GM18505 (cell line): ENCODE results near the gene SLC2A13.

Experiments used
- ATAC-seq: cut with Tn5 transposase; IDR thresholded peaks from one replicate; pipeline ENCODE4 v1.9.1; 2021; ENCODE audit not compliant: unreplicated experiment
- POLR2A ChIP-seq: IDR thresholded peaks from 4 replicates; pipeline ENCODE4 v1.6.1; 2011; ENCODE audit warnings: borderline replicate concordance; ENCODE audit not compliant: insufficient read depth, insufficient read length; ENCODE audit errors: extremely low read depth

The SLC2A13 gene

DNA sequence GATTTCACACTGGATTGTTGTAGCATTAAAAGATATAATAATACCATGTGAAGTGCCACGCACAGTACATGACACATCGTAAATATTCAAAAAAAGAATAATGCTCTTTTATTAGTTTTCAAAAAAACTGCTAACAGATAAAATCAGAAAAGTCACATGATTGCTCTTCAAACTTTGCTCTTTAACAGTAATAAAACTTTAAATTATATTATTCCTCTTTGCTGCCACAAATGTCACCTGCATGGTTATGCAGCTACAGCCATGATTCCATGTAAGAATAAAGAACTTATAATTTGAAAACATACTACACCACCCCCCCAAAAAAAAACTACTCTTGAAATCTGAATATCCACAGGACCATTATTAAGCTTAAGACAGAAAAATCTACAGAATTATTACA lies 90.0 kb downstream of the SLC2A13 start:
- no peak for ATAC-seq
- no peak for TF ChIP-seq POLR2A

DNA sequence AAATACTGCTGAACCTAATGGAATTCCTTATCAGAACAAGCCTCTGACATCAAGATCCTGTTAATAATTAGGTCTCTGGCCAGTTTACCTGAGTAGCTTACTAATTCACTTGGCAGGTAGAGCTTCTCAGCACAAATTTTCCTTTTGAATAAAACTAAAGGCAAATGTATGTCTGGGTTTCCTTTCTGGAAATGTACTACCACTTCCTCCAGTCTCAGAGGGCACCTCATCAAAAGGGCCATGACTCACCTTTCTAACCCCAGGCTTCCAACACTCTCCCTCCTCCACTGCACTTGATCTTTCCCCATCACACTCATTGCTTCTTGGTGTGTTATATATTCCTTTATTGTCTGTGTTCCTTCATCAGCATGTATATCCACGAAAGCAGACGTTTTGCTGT lies 90.5 kb downstream of the SLC2A13 start:
- no peak for ATAC-seq
- no peak for TF ChIP-seq POLR2A

DNA sequence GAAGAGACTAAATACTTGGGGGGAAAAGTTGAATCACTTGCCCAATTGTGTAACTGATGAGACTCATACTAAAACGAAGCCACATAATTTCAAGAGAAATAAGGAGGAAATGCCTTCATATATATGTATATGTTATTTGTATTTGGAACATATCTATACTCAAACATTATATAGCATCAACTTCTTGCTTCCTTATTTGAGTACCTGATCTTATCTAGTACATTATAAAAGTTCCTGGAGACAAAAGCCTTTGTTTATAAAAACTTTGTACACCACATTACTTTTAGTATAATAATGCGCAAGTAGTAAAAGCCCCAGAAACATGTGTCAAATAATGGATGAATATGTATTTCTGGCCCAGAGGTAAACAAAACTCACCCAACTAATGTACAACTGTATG lies 92.0 kb downstream of the SLC2A13 start:
- TF ChIP-seq POLR2A: no peak
- no peak for ATAC-seq

DNA sequence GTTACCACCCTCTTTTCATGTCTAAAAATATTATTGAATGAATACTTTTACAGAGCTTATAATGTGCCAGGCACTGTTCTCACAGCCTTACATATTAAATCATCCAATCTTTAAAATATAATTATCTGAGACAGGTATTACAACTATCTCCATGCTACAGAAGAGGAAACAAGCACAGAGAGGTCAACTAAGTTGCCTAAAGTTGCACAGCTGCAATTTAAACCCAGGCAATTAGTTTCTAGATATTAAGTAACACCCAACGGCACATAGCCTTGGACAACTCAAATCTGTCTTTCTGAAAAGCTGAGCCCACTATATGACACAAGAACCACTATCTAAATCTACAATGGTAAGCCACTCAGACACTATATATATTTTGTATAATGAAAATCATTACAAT lies 92.6 kb downstream of the SLC2A13 start:
- no peak for TF ChIP-seq POLR2A
- ATAC-seq: no peak

DNA sequence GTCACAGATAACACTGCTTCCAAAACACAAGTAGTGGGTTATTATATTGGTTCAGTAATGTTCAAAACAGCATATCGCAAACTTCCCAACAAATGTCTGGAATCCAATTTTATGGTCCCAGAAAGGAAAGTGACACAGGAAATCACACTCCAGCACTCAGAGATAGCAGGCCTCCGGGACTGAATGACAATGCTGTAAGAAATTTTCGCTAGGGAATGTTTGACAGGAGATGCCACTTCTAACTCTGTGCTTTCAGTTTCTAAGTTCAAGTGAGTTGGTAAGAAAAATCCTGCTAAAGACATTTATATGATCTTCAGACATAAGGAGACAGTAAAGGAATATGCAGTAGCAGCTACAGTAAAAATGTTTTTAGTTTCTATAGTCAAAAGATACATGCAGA lies 93.2 kb downstream of the SLC2A13 start:
- ATAC-seq: no peak
- no peak for TF ChIP-seq POLR2A

DNA sequence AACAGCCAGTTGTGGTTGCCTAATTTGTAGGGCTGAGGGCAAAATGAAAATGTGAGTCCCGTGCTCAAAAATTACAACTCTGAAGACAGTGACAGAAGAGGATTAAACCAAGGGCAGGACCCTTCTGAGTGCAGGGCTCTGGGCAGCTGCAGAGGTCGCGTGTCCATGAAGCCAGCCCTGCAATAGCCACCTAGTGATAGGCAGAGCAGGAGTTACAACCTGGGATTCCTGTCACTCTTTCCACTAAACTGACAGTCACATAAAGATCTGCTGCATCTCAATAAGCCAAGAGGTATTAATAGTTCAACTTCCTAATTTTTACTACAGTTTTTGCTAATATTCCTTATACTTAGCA lies 94.1 kb downstream of the SLC2A13 start:
- ATAC-seq: peak; percentile 18
- TF ChIP-seq POLR2A: no peak

DNA sequence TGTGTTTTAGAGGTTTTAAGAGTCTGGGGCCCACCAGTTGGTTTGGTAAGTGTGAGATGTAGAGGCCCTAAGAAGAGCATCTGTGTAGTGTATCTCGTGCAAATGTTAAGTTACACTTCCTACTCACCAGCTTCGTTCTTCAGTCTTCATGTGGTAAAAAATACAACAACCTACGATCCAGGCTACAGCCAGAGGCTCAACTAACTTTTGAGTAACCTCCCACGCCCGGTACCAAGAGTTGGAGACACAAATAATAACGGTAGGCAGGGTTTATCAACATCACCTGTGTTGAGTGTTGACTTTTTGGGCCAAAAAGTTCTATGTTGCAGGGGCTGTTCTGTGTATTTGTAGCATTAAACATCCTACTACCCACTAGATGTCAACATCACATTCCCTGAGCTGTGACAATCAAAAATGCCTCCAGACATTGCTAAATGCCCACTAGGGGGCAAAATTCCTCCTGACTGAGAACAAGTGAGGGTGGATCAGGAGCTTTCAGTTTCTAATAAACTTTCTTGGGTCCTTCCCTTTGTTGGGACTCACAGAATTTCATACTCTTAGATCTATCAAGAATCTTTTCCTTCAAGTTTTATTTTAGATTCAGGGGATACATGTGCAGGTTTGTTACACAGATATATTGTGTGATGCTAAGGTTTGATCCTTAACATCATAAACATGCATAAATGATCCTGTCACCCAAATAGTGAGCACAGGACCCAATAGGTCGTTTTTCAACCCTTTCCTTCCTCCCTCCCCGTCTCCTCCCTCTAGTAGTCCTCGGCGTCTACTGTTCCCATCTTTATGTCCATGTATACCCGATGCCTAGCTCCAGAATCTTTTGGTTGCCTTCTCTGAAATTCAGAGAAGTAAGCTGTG lies 94.7 kb downstream of the SLC2A13 start:
- peak; percentile 95 for ATAC-seq
- no peak for TF ChIP-seq POLR2A

DNA sequence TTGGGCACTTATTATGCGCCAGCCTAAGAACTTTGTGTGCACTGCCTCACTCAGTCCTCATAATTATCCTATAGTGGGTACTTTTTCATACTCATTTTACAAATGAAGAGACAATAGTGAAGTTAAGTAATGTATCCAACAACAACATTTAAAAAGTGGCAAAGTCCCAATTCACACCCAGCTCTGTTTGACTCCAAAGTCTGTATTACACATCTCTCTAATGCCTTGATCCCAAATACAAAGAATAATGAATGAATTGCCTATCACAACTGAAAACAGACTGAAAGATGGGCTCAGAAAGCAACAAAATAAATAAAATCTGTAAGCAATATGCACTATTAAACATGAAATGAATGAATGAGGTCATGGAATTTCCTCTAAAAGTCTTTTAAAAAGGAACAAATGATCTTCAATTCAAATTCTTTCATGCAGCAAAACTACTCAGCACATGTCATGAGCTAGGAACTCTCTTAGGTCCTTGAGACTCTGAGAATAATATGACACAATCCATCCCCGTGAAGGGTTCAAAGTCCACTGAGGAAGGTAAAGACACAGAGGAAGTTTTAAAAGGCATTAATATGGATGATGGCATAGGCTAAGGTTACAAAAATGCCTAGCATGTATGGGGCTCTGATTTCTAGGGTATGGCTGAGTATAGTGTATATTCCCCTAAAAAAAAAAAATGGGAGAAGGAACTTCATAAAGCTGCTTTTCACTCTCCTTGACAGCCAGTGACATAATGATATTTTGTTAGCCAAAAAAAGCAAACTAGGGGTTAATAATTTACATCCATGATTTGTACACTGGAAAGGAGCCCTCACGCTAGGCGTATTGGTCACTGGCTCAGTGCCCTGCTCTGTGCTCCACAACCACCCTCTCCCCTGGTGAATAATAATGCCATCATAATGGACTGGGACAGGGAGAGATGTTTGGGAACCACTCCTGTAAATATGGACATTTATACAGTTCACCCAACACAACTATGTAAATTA lies 103.4 kb downstream of the SLC2A13 start:
- no peak for TF ChIP-seq POLR2A
- ATAC-seq: no peak

DNA sequence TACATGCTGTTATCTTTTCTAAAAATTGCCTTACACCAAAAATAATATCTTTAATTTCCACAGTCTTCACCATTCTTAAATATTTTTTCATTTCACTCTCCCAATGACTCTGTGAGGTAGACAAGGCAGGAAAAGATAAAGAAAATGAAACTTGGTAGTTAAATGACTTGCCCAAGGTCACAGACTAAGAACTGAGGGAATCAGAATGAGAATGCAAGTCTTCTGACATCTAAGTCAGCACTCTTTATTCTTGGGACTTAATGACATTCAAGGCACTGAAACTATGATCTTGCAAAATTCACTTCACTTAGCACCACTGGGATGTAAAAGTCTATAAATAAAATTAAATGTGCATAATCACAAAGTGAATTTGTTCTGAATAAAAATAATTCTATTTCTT lies 104.5 kb downstream of the SLC2A13 start:
- no peak for TF ChIP-seq POLR2A
- ATAC-seq: no peak

DNA sequence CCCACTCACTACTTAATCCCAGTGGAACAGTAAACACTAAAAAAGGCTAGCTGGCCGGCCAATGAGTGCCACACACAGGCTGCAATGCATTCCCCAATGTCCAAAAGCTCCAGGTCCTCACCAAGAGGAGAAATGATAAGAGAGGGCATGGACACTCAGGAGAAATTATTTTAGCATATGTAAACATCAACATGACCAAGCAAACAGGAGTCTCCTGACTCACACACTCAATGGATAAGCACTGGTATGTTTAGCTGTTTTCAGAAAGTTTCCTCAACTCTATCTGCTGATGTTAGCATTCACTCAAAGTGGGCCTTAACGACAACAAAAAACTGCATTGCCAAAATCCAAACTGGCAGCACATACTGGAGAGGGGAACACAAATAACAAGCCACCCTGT lies 105.0 kb downstream of the SLC2A13 start:
- ATAC-seq: no peak
- TF ChIP-seq POLR2A: no peak

DNA sequence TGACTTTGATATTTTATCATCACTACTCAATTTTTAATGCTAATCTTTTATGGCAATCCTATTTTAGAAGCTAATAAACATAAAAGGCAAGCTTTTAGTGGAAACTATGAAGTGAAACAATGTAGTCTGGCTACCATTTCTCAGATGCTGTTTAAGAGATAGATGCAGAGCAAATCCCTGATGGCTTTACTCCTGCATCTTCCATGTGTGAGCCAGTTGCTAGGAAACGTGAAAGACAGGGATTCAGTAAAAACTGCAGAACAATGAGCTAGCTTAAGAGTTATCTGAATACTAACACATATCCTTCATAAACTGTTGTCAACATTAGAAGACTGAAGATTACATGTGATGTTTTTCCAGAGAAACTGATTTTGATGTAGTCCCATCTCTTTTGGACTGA lies 112.6 kb downstream of the SLC2A13 start:
- ATAC-seq: no peak
- TF ChIP-seq POLR2A: no peak

DNA sequence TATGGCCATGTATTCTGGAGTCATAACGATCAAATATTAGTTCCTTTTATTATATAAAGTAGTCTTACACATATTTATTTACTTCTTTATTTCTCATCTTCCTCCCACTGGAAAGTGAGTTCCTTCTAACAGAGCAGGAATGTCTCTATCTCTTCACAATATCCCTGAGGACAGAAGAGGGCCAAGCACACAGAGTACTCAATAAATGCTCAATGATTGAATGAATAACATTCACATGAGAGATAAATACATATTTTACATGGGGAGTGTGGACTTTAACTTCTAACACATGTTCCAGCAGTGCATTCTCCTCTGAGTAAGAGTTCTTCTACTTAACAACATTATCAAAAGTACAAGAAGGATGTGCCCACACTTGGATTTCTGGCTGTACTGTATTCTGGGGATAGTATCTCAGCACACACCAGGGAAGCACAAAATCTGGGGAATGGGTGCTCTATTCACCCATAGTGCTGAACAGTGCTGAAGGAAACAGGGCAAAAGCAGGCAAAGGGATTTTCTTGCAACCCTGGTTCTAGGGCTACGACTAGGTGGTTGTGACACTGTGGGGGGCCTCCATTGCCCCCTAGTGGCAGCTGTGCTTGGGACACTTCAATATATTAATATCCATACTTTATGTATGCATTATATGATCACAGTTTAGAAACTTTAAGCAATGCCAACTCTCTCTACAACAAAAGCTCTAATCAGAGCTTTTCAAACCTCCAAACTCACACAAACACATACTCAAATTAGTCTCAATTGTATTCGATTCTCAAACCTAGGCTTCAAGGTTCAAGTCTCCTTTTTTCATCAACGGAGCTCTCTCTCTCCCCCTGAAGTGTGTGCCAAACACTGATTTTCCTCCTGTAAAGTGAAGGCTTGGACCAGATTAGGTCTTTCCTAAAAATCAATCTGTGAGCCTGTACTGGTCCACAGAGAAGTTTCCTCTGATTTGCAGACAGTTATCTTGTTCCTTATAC lies 115.5 kb downstream of the SLC2A13 start:
- TF ChIP-seq POLR2A: no peak
- ATAC-seq: peak; percentile 92

DNA sequence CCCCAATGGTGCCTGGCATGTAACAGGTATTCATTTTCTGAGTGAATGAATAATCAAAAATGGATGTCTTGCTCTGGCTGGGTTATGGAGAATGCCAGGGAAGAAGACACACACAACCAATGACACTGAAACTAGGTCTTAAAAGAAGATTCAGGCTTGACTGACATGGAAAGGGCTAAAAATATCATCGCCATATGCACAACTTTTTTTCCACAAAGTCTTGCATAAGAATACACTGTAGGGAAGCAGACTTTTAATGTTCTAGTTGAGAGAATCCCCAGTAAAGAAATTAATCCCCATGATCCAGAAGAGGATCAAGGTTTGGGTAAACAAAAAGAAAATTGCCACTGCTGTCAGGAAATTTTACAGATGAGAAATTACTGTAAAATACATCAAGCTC lies 116.4 kb downstream of the SLC2A13 start:
- ATAC-seq: no peak
- no peak for TF ChIP-seq POLR2A
